ENCODE data around the gene ITGA8. TPM values are rescaled to one million over a fixed set of nuclear protein-coding genes. Genes with fewer than 3 reads are reported as not detected.
"Not testable (repeated sequence)": the region's sequence is repeated elsewhere in the genome, so short reads cannot be mapped to it uniquely, and the experiment has no call there.

Gene ITGA8
- polyA plus RNA-seq: 1 to 10 TPM; 2.5 to 3.6 TPM

- Histone ChIP-seq H3K9me3 (ENCODE audit: control insufficient read depth in 2 of 2, insufficient read depth in 1 of 2, low read depth in 1 of 2, low read length in 1 of 2) (peaks cover 0 to 3% of the 10 kb centered on the region in 2 donors), H3K36me3 (ENCODE audit: control insufficient read depth in 2 of 2, insufficient read depth in 2 of 2, low read length in 1 of 2) (no peaks in the 10 kb centered on the region), H3K27me3 (ENCODE audit: control insufficient read depth in 1 of 2, insufficient read depth in 2 of 2, low read length in 2 of 2) (no peaks in the 10 kb centered on the region), H3K4me3 (ENCODE audit: low read depth in 1 of 2, low read length in 2 of 2) (peak within 1 kb of the TSS; percentile 23 to 61), H3K27ac (ENCODE audit: low read depth in 2 of 2, low read length in 1 of 2) (peak within 1 kb of the TSS; percentile 24 to 81), H3K4me1 (ENCODE audit: control insufficient read depth in 2 of 2, insufficient read depth in 2 of 2, low read length in 1 of 2) (no peaks in the 10 kb centered on the region)
- WGBS, 2 donors: 18 to 20% methylated on average over 28 to 33 of the region's 33 CpGs
Observed at GRCh38 chr10:15719899-15720634, at the start of gene ITGA8. Gene ITGA8, minus strand, starts transcription at chr10:15719922. Its CDS starts 151 bp downstream, at chr10:15719771.

- Histone ChIP-seq H3K27ac (ENCODE audit: low read depth in 2 of 2, low read length in 1 of 2) (no peak overlapping the region), H3K36me3 (ENCODE audit: control insufficient read depth in 2 of 2, insufficient read depth in 2 of 2, low read length in 1 of 2) (no peaks in the 10 kb centered on the region), H3K4me3 (ENCODE audit: low read depth in 1 of 2, low read length in 2 of 2) (no peak overlapping the region), H3K27me3 (ENCODE audit: control insufficient read depth in 1 of 2, insufficient read depth in 2 of 2, low read length in 2 of 2) (no peaks in the 10 kb centered on the region), H3K4me1 (ENCODE audit: control insufficient read depth in 2 of 2, insufficient read depth in 2 of 2, low read length in 1 of 2) (no peaks in the 10 kb centered on the region), H3K9me3 (ENCODE audit: control insufficient read depth in 2 of 2, insufficient read depth in 1 of 2, low read depth in 1 of 2, low read length in 1 of 2) (peaks cover 0 to 8% of the 10 kb centered on the region in 2 donors)
- WGBS, 2 donors: 89 to 94% methylated on average over 2 of the region's 2 CpGs
Observed at GRCh38 chr10:15764892-15765454, 45.3 kb upstream of the ITGA8 start.

GRCh38 chr10:15763006-15763405, 43.3 kb upstream of the ITGA8 start:
- no peaks in the 10 kb centered on the region for H3K27me3 ChIP-seq (ENCODE audit: control insufficient read depth in 1 of 2, insufficient read depth in 2 of 2, low read length in 2 of 2)
- H3K4me1 ChIP-seq (ENCODE audit: control insufficient read depth in 2 of 2, insufficient read depth in 2 of 2, low read length in 1 of 2): no peaks in the 10 kb centered on the region
- 91 to 92% methylated on average over 8 of the region's 8 CpGs for WGBS, 2 donors

GRCh38 chr10:15762239-15762638, 42.5 kb upstream of the ITGA8 start:
- WGBS, 2 donors: 84 to 94% methylated on average over 6 of the region's 6 CpGs
- not testable (repeated sequence) for H3K9me3 ChIP-seq (ENCODE audit: control insufficient read depth in 2 of 2, insufficient read depth in 1 of 2, low read depth in 1 of 2, low read length in 1 of 2); H3K4me3 ChIP-seq (ENCODE audit: low read depth in 1 of 2, low read length in 2 of 2); H3K36me3 ChIP-seq (ENCODE audit: control insufficient read depth in 2 of 2, insufficient read depth in 2 of 2, low read length in 1 of 2); H3K27ac ChIP-seq (ENCODE audit: low read depth in 2 of 2, low read length in 1 of 2); H3K27me3 ChIP-seq (ENCODE audit: control insufficient read depth in 1 of 2, insufficient read depth in 2 of 2, low read length in 2 of 2); H3K4me1 ChIP-seq (ENCODE audit: control insufficient read depth in 2 of 2, insufficient read depth in 2 of 2, low read length in 1 of 2)

More at GRCh38 chr10:15763006-15763405, 43.3 kb upstream of the ITGA8 start:
- Histone ChIP-seq H3K4me3 (ENCODE audit: low read depth in 1 of 2, low read length in 2 of 2) (no peak overlapping the region), H3K9me3 (ENCODE audit: control insufficient read depth in 2 of 2, insufficient read depth in 1 of 2, low read depth in 1 of 2, low read length in 1 of 2) (peaks cover 0 to 8% of the 10 kb centered on the region in 2 donors), H3K27ac (ENCODE audit: low read depth in 2 of 2, low read length in 1 of 2) (no peak overlapping the region), H3K36me3 (ENCODE audit: control insufficient read depth in 2 of 2, insufficient read depth in 2 of 2, low read length in 1 of 2) (no peaks in the 10 kb centered on the region)

- 92 to 97% methylated on average over 2 of the region's 4 CpGs for WGBS, 2 donors
- H3K4me1 ChIP-seq (ENCODE audit: control insufficient read depth in 2 of 2, insufficient read depth in 2 of 2, low read length in 1 of 2); H3K27me3 ChIP-seq (ENCODE audit: control insufficient read depth in 1 of 2, insufficient read depth in 2 of 2, low read length in 2 of 2); H3K9me3 ChIP-seq (ENCODE audit: control insufficient read depth in 2 of 2, insufficient read depth in 1 of 2, low read depth in 1 of 2, low read length in 1 of 2); H3K36me3 ChIP-seq (ENCODE audit: control insufficient read depth in 2 of 2, insufficient read depth in 2 of 2, low read length in 1 of 2); H3K4me3 ChIP-seq (ENCODE audit: low read depth in 1 of 2, low read length in 2 of 2); H3K27ac ChIP-seq (ENCODE audit: low read depth in 2 of 2, low read length in 1 of 2): not testable (repeated sequence)
Observed at GRCh38 chr10:15761224-15761623, 41.5 kb upstream of the ITGA8 start.

- H3K9me3 ChIP-seq (ENCODE audit: control insufficient read depth in 2 of 2, insufficient read depth in 1 of 2, low read depth in 1 of 2, low read length in 1 of 2): peaks cover 0 to 3% of the 10 kb centered on the region in 2 donors
- 79 to 95% methylated on average over 2 of the region's 2 CpGs for WGBS, 2 donors
- no peaks in the 10 kb centered on the region for H3K4me1 ChIP-seq (ENCODE audit: control insufficient read depth in 2 of 2, insufficient read depth in 2 of 2, low read length in 1 of 2)
Observed at GRCh38 chr10:15760681-15761080, 41.0 kb upstream of the ITGA8 start.

GRCh38 chr10:15759265-15759664, 39.5 kb upstream of the ITGA8 start:
- Histone ChIP-seq H3K36me3 (ENCODE audit: control insufficient read depth in 2 of 2, insufficient read depth in 2 of 2, low read length in 1 of 2) (no peaks in the 10 kb centered on the region), H3K9me3 (ENCODE audit: control insufficient read depth in 2 of 2, insufficient read depth in 1 of 2, low read depth in 1 of 2, low read length in 1 of 2) (peaks cover 0 to 3% of the 10 kb centered on the region in 2 donors), H3K4me1 (ENCODE audit: control insufficient read depth in 2 of 2, insufficient read depth in 2 of 2, low read length in 1 of 2) (no peaks in the 10 kb centered on the region), H3K27ac (ENCODE audit: low read depth in 2 of 2, low read length in 1 of 2) (no peak overlapping the region), H3K4me3 (ENCODE audit: low read depth in 1 of 2, low read length in 2 of 2) (no peak overlapping the region), H3K27me3 (ENCODE audit: control insufficient read depth in 1 of 2, insufficient read depth in 2 of 2, low read length in 2 of 2) (no peaks in the 10 kb centered on the region)

More at GRCh38 chr10:15760681-15761080, 41.0 kb upstream of the ITGA8 start:
- Histone ChIP-seq H3K36me3 (ENCODE audit: control insufficient read depth in 2 of 2, insufficient read depth in 2 of 2, low read length in 1 of 2) (no peaks in the 10 kb centered on the region), H3K4me3 (ENCODE audit: low read depth in 1 of 2, low read length in 2 of 2) (no peak overlapping the region), H3K27me3 (ENCODE audit: control insufficient read depth in 1 of 2, insufficient read depth in 2 of 2, low read length in 2 of 2) (no peaks in the 10 kb centered on the region), H3K27ac (ENCODE audit: low read depth in 2 of 2, low read length in 1 of 2) (no peak overlapping the region)

- H3K27me3 ChIP-seq (ENCODE audit: control insufficient read depth in 1 of 2, insufficient read depth in 2 of 2, low read length in 2 of 2): no peaks in the 10 kb centered on the region
- no peaks in the 10 kb centered on the region for H3K36me3 ChIP-seq (ENCODE audit: control insufficient read depth in 2 of 2, insufficient read depth in 2 of 2, low read length in 1 of 2)
- H3K27ac ChIP-seq (ENCODE audit: low read depth in 2 of 2, low read length in 1 of 2): no peak overlapping the region
- 76 to 79% methylated on average over 5 of the region's 5 CpGs for WGBS, 2 donors
- H3K9me3 ChIP-seq (ENCODE audit: control insufficient read depth in 2 of 2, insufficient read depth in 1 of 2, low read depth in 1 of 2, low read length in 1 of 2): peaks cover 0 to 3% of the 10 kb centered on the region in 2 donors
- H3K4me1 ChIP-seq (ENCODE audit: control insufficient read depth in 2 of 2, insufficient read depth in 2 of 2, low read length in 1 of 2): no peaks in the 10 kb centered on the region
- no peak overlapping the region for H3K4me3 ChIP-seq (ENCODE audit: low read depth in 1 of 2, low read length in 2 of 2)
Observed at GRCh38 chr10:15758618-15759017, 38.9 kb upstream of the ITGA8 start.

GRCh38 chr10:15754937-15755336, 35.2 kb upstream of the ITGA8 start:
- 23 to 29% methylated on average over 2 of the region's 2 CpGs for WGBS, 2 donors
- Histone ChIP-seq H3K9me3 (ENCODE audit: control insufficient read depth in 2 of 2, insufficient read depth in 1 of 2, low read depth in 1 of 2, low read length in 1 of 2) (no peaks in the 10 kb centered on the region), H3K27me3 (ENCODE audit: control insufficient read depth in 1 of 2, insufficient read depth in 2 of 2, low read length in 2 of 2) (no peaks in the 10 kb centered on the region), H3K36me3 (ENCODE audit: control insufficient read depth in 2 of 2, insufficient read depth in 2 of 2, low read length in 1 of 2) (no peaks in the 10 kb centered on the region), H3K27ac (ENCODE audit: low read depth in 2 of 2, low read length in 1 of 2) (no peak overlapping the region), H3K4me1 (ENCODE audit: control insufficient read depth in 2 of 2, insufficient read depth in 2 of 2, low read length in 1 of 2) (no peaks in the 10 kb centered on the region), H3K4me3 (ENCODE audit: low read depth in 1 of 2, low read length in 2 of 2) (no peak overlapping the region)

- no peaks in the 10 kb centered on the region for H3K27me3 ChIP-seq (ENCODE audit: control insufficient read depth in 1 of 2, insufficient read depth in 2 of 2, low read length in 2 of 2)
- no peak overlapping the region for H3K4me3 ChIP-seq (ENCODE audit: low read depth in 1 of 2, low read length in 2 of 2)
- WGBS, 2 donors: 66 to 73% methylated on average over 5 of the region's 5 CpGs
- no peak overlapping the region for H3K27ac ChIP-seq (ENCODE audit: low read depth in 2 of 2, low read length in 1 of 2)
- H3K4me1 ChIP-seq (ENCODE audit: control insufficient read depth in 2 of 2, insufficient read depth in 2 of 2, low read length in 1 of 2): no peaks in the 10 kb centered on the region
- no peaks in the 10 kb centered on the region for H3K9me3 ChIP-seq (ENCODE audit: control insufficient read depth in 2 of 2, insufficient read depth in 1 of 2, low read depth in 1 of 2, low read length in 1 of 2)
- no peaks in the 10 kb centered on the region for H3K36me3 ChIP-seq (ENCODE audit: control insufficient read depth in 2 of 2, insufficient read depth in 2 of 2, low read length in 1 of 2)
Observed at GRCh38 chr10:15751046-15751445, 31.3 kb upstream of the ITGA8 start.

Data from esophagus (tissue), 2 donors.